8988T (cell line): ENCODE data around the gene PCDHGA5.
"Not testable (repeated sequence)": the region's sequence is repeated elsewhere in the genome, so short reads cannot be mapped to it uniquely, and the experiment has no call there.

ENCODE experiments used
- DNase-seq: peaks from one replicate; pipeline ENCODE4 v3.0.0; 2011

PCDHGA5 gene

DNA sequence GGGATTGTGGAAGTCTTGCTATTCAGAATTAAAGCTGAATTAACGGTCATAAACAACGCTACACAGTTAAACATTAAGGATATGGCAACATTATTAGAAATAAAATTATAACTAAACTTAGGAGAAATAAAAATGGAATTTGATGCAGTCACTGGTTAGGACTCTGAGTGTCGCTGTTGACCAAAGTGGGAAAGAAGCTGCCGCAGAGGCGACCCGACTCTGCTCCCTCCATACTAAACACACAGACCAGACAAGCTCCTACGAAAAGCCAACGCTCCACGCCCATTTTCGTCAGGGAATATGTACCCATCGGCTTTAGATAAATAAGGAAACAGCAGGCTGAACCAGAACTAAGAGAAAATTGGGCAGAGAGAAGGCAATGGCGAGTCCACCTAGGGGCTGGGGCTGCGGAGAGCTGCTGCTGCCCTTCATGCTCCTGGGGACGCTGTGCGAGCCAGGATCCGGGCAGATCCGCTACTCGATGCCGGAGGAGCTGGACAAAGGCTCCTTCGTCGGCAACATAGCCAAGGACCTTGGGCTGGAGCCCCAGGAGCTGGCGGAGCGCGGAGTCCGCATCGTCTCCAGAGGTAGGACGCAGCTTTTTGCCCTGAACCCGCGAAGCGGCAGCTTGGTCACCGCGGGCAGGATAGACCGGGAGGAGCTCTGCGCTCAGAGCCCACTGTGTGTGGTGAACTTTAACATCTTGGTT, at the start of gene PCDHGA5:
TSS of gene PCDHGA5 (plus strand) at position 211 of the 709 bp plus-strand sequence. CDS start at position 380, 169 bp downstream.
- DNase-seq: no peak

DNA sequence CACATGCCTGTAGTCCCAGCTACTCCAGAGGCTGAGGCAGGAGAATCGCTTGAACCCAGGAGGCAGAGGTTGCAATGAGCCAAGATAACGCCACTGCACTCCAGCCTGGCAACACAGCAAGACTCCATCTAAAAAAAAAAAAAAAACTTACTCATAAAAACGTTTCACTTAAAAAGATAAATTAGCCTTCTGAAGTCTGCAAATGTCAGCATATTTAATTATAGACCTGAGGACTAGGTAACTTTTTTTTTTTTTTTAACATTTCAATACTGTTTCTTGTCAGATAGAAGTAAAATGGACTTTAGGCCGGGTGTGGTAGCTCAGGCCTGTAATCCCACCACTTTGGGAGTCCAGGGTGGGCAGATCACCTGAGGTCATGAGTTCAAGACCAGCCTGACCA, 47.0 kb upstream of the PCDHGA5 start:
- not testable (repeated sequence) for DNase-seq

DNA sequence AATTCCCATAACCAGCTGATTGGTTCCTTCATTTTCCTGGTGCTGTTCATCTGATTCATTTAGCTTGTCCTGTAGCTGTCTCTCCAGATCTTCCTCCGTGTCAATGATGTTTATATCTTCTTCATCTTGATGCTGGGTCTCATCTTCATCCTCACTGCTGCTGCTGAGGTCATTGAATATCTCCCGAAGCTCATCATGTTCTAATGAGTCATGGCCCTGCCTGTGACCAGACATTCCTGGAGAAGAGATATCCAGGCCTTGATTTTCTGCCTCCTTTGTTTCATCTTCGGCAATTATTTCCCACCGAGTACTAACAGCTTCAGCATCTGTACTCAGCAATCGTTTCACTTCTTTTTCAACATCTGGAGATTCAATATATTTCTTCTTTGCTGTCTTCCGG, 44.8 kb upstream of the PCDHGA5 start:
- no peak for DNase-seq

DNA sequence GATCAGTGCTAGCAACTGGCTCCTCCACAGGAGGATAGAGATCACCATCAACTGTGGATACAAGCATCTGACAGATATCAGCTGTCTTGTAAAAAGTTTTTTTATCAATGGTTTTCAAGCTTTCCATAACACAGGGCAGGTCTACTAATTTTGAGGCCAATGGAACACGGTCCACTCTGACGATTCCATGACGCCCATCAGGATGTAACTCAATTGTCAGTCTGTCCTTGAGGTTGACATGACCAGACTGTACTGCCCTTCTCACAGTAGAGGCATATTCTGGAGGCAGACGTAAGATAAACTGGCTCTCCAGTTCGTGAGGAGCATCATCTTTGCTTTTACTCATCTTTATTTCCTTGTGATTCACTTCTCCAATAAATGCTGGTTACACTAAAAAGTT, 44.3 kb upstream of the PCDHGA5 start:
- no peak for DNase-seq

DNA sequence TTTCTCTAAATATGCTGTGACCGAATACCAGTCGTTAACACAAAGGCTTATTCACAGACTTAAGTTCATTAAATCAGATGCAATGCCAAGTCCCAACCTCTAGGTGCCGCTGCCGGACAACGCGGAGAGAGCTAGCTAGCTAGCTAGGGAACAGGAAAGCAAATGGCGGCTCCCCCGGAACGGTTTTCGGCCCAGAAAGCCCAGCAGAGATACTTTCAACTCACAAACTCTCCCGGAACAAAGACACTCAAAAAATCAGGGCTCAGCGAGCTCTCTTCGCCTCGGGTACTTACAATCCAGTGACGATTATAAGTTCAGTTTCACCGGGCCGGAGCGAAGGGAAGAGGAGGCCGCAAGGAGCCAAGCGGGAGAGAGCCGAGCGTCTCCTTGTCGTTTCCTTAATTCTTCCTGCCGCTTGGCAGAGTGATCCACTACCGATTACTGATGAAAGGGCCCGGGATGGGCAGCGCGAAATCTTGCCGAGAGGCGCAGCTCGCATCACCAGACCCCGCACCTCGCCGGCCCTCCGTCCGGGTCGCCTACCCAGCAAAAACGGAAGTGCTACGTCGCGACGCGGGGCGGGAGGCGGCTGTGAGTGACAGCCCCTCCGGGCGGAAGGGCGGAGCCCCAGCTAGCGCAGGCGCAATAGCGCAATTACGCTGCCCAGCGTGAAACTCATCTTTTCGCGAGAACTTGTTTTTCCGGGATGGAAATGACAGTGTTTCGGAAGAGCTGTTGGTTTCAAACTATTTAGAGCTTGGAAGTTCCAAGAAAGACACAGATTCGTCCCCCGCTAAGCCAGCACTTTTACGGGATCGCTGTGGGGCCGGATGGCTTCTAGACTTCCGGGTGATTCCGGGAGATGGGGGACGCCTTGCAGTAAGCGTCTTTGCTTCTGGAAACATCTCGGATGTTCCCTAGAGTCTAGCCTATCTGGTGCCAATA, 43.5 kb upstream of the PCDHGA5 start, which contains the start of gene TAF7:
TSS of gene TAF7 (minus strand) at position 560 of the 945 bp plus-strand sequence. CDS start 740 bp downstream, outside the sequence.
- peak; percentile 57 for DNase-seq

DNA sequence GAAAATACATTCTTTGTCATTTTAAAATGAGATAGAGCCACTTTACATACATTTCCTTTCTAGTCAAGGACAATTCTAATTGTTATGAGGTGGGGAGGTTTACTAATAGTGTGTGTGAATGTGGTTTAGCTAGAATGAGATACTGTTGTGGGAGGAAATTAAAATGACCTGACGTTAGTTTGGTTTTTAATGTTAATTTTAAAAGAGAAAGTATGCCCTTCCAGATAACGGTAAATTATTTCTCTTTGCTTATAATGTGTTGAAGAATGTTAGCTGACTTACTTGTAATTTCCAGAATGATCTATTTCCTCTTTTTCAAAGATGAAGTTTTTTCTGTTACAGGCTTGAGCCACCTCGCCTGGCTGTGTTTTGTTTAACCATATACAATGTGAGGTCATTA, 41.7 kb upstream of the PCDHGA5 start:
- no peak for DNase-seq

DNA sequence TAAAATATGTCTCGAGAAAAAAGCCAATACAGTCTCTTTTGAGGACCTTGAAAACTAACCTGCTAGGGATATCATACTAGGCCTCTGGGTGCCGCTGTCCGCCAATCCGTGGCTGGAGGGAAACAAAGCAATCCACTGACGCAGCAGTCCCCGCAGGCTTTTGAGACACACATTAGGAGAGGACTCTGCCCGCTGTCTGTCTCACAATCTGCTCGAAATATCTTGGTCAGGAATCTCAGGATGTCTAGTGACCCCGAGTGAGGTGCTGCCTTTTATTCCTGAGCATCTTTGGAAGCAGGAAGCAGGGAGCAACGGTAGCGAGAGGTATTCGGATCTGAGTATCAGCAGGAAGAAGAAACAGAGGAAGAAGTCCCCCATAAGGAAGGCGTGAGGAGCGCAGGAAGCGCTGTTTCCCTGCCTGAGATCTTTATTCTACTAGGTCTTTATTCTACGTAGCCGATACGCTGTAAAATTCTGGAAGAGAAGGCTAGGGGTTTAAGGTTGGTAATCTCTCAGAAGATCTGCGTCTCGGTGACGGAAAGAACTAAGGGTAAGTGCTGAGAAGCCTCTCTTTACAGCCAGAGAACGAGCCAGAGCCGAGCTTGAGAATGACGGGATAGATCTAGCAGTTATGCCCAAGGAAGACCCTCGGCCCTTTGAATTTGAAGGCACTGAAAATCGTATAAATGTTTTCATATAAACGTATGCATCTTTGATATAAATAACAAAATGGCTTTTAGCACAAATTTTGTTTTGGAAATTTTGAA, 37.7 kb upstream of the PCDHGA5 start:
- no peak for DNase-seq

DNA sequence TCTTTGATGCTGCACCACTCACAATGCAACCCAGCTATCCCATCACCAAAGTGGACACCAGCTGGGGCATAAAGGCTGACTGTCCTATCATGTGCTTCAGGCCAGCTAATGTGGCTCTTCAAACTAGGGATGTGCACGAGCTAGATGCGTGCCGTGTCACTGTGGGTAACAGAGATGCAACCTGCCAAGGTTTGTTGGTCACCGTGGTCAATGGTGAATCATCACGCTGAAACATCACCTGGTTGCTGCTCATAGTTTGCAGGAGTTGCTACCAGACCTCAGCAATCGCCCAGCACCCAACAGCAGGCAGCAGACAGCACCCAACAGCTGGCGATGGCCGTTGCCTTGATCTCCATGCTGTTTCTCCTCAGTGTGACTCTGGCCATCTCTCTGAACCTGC, 35.7 kb upstream of the PCDHGA5 start:
- DNase-seq: no peak

DNA sequence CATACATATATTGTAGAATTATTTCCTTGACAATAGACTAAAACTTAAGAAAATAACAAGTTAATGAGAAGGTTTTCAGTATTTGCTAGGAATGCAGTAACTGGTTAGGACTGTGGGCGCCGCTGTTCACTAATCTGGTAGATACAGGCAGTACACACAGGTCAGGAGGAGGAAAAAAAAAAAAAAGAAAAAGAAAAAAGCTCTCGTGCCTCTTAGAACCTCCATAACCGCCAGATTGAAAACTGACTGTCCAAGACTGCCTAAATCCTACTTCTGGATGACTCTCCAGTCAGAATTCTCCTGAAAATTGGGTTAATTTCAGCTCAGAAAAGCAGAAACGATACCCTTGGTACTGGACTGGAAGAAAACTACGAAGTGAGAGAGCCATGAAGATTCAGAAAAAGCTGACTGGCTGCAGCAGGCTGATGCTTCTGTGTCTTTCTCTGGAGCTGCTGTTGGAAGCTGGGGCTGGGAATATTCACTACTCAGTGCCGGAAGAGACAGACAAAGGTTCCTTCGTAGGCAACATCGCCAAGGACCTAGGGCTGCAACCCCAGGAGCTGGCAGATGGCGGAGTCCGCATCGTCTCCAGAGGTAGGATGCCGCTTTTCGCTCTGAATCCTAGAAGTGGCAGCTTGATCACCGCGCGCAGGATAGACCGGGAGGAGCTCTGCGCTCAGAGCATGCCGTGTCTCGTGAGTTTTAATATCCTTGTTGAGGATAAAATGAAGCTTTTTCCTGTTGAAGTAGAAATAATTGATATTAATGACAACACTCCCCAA, 33.5 kb upstream of the PCDHGA5 start, which contains the start of gene PCDHGA1:
TSS of gene PCDHGA1 (plus strand) at position 216 of the 782 bp plus-strand sequence.
- no peak for DNase-seq

DNA sequence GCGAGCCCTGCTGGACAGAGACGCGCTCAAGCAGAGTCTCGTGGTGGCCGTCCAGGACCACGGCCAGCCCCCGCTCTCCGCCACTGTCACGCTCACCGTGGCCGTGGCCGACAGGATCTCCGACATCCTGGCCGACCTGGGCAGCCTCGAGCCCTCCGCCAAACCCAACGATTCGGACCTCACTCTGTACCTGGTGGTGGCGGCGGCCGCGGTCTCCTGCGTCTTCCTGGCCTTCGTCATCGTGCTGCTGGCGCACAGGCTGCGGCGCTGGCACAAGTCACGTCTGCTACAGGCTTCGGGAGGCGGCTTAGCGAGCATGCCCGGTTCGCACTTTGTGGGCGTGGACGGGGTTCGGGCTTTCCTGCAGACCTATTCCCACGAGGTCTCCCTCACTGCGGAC, 31.4 kb upstream of the PCDHGA5 start:
- DNase-seq: not testable (repeated sequence)

DNA sequence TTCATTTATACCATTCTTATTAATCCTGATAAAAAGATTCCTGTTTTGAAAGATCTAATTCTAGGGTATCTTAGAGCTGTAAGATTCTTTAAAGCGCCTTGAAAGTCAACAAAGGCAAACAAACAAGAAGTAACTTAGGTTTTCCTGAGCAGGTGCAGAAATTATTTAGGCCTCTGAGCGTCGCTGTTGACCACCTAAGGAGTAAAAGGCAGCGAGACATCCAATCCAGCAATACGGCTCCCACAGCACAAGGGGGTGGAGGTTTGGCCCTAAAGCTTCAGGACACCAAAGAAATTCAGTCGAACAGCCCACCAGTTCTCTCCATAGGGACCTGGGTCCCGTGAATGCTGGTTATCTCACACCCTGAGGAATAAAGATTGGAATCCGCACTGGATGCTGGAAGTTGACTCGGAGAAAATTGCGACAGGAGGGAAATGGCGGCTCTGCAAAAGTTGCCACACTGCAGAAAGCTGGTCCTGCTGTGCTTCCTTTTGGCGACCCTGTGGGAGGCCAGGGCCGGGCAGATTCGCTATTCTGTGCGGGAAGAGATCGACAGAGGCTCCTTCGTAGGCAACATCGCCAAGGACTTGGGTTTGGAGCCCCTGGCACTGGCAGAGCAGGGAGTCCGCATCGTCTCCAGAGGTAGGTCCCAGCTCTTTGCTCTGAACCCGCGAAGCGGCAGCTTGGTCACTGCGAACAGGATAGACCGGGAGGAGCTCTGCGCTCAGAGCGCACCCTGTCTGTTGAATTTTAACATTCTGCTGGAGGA, 25.2 kb upstream of the PCDHGA5 start, which contains the start of gene PCDHGA2:
TSS of gene PCDHGA2 (plus strand) at position 223 of the 769 bp plus-strand sequence.
- DNase-seq: no peak

DNA sequence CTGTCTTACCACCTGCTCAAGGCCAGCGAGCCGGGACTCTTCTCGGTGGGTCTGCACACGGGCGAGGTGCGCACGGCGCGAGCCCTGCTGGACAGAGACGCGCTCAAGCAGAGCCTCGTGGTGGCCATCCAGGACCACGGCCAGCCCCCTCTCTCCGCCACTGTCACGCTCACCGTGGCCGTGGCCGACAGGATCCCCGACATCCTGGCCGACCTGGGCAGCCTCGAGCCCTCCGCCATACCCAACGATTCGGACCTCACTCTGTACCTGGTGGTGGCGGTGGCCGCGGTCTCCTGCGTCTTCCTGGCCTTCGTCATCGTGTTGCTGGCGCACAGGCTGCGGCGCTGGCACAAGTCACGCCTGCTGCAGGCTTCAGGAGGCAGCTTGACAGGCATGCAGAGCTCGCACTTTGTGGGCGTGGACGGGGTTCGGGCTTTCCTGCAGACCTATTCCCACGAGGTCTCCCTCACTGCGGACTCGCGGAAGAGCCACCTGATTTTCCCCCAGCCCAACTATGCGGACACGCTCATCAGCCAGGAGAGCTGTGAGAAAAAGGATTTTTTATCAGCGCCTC, 23.1 kb upstream of the PCDHGA5 start:
- DNase-seq: not testable (repeated sequence)

DNA sequence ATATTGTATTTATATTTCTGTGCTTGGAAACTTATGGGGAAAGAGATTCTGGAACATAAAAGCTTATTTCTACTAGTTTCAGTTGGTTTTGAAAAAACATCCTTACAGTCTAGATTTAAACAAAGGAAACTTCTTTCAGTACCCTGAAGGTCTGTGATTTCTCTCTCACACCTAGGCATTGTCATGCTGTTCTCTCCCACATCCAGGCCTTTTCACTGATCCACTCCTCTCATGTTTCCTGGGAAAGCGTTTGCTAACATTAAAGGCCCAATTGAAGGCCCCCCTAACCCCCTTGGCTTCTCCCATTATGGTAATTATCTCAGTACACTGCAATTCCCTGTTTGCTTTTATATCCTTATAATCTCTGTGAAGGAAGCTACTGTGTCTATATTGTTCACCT, 21.2 kb upstream of the PCDHGA5 start:
- DNase-seq: no peak

DNA sequence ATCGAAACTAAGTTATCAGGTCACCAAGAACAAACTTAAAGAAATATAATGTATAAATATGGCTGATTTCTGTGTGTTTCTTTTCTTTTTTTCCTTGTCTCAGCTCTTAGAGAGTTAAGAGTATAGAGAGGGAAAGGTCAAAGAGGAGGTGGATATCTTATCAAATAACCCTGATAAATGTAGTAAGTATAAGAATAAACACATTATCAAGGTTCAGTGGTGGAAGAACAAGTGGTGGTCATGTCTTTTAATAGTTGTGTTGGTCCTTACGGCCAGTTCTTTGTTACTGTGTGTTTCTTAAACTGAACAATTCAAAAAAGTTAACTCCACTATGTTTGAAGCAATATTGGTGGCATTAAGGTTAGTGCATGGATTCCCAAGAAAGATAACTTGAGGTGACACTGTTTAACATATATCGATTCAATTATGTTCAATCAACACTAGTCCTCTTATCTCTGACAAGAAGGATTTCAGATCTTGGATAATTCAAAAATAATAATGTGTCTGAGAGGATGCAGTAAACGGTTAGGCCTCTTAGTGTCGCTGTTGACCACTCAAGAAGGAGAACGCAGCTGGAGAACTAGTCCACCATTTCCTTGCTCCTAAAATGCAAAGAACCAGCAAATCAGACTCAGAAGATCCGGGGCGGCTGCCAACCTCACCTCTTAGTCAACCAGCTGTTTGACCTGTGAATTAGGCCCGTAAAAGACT, 20.6 kb upstream of the PCDHGA5 start, which contains the start of gene PCDHGA3:
TSS of gene PCDHGA3 (plus strand) at position 588 of the 711 bp plus-strand sequence. CDS start 205 bp downstream, outside the sequence.
- DNase-seq: peak; percentile 49

DNA sequence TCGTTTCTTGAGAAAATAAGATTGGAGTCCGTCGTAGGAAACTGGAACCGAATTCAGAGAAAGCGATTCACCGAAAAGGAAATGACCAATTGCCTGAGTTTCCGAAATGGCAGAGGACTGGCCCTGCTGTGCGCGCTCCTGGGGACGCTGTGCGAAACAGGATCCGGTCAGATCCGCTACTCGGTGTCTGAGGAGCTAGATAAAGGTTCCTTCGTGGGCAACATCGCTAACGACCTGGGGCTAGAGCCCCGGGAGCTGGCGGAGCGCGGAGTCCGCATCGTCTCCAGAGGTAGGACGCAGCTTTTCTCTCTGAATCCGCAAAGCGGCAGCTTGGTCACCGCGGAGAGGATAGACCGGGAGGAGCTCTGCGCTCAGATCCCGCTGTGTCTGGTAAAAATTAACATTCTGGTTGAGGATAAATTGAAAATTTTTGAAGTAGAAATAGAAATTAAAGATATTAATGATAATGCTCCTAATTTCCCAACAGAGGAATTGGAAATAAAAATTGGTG, 20.0 kb upstream of the PCDHGA5 start:
- DNase-seq: no peak

DNA sequence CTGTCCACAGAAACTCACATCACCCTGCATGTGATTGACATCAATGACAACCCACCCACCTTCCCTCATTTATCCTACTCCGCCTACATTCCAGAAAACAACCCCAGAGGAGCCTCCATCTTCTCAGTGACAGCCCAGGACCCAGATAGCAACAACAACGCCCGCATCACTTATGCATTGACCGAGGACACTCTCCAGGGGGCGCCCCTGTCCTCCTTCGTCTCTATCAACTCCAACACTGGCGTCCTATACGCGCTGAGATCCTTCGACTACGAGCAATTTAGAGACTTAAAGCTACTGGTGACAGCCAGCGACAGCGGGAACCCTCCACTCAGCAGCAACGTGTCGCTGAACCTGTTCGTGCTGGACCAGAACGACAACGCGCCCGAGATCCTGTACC, 18.6 kb upstream of the PCDHGA5 start:
- DNase-seq: no peak

DNA sequence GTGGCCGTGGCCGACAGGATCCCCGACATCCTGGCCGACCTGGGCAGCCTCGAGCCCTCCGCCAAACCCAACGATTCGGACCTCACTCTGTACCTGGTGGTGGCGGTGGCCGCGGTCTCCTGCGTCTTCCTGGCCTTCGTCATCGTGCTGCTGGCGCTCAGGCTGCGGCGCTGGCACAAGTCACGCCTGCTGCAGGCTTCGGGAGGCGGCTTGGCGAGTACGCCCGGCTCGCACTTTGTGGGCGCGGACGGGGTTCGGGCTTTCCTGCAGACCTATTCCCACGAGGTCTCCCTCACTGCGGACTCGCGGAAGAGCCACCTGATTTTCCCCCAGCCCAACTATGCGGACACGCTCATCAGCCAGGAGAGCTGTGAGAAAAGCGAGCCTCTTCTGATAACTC, 17.9 kb upstream of the PCDHGA5 start:
- not testable (repeated sequence) for DNase-seq

DNA sequence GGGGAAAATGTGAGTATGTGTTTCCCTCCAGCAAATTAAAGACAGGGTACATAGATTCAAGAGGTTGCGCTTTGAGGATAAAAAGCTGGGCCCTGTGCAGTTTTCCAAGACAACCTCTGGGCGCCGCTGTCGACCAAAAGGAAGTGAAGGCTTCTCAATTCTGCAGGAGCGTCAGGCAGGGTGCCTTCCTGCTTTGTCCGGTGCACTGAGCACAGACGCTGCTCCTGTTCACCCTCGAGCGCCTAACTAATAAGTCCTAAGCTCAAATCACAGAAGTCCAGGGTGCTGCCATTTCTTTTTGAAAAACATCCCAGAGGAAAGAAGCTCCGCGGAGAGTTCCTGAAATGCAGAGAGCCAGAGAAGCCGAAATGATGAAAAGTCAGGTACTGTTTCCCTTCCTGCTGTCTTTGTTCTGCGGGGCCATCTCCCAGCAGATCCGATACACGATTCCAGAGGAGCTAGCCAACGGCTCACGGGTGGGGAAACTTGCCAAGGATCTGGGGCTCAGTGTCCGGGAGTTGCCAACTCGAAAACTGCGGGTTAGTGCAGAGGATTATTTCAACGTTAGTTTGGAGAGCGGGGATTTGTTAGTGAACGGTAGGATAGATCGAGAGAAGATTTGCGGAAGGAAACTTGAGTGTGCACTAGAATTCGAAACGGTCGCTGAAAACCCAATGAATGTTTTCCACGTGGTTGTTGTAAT, 13.9 kb upstream of the PCDHGA5 start, which contains the start of gene PCDHGB1:
TSS of gene PCDHGB1 (plus strand) at position 183 of the 703 bp plus-strand sequence. CDS start at position 345, 162 bp downstream.
- peak; percentile 77 for DNase-seq

DNA sequence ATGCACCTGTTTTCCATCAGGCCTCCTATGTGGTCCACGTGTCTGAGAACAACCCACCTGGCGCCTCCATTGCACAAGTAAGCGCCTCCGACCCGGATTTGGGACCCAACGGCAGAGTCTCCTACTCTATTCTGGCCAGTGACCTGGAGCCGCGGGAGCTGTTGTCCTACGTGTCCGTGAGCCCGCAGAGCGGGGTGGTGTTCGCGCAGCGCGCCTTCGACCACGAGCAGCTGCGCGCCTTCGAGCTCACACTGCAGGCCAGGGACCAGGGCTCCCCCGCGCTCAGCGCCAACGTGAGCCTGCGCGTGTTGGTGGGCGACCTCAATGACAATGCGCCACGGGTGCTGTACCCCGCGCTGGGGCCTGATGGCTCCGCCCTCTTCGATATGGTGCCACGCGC, 12.4 kb upstream of the PCDHGA5 start:
- DNase-seq: no peak
